Measurements from ENCODE around the gene PTAFR.

DNA sequence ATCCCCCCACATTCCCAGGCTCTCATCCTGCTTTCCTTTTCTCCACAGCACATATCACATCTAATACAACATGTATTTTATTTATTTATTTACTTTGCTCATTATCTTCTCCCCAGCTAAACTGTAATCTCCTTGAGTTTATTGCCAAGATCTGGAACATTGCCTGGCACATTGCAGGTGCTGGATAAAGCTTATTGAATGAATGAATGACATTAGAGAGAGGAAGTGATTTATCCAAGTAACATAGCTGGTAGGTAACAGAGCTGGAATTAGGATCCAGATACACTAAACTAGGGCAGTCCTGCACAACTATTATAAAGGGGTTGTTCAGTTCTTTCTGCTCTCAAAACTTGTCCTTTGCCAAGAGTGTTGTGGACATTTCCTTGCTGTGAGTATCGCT lies 8.6 kb upstream of the PTAFR start:
- TF ChIP-seq, protein P1, sequence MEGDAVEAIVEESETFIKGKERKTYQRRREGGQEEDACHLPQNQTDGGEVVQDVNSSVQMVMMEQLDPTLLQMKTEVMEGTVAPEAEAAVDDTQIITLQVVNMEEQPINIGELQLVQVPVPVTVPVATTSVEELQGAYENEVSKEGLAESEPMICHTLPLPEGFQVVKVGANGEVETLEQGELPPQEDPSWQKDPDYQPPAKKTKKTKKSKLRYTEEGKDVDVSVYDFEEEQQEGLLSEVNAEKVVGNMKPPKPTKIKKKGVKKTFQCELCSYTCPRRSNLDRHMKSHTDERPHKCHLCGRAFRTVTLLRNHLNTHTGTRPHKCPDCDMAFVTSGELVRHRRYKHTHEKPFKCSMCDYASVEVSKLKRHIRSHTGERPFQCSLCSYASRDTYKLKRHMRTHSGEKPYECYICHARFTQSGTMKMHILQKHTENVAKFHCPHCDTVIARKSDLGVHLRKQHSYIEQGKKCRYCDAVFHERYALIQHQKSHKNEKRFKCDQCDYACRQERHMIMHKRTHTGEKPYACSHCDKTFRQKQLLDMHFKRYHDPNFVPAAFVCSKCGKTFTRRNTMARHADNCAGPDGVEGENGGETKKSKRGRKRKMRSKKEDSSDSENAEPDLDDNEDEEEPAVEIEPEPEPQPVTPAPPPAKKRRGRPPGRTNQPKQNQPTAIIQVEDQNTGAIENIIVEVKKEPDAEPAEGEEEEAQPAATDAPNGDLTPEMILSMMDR (IDR thresholded peaks at IDR 0.05), result no peak
- TF ChIP-seq POLR2A (IDR thresholded peaks at IDR 0.05), result no peak

Measured in lower leg skin (tissue), 3 donors.